Bronchial smooth muscle cell (primary cell): ENCODE data around the gene MLF2. TPM values are rescaled to one million over a fixed set of nuclear protein-coding genes. Genes with fewer than 3 reads are reported as not detected.

Experiments used
- total RNA-seq: library from RNA; depleted of rRNA; stranded (reverse); fragments of >200 nt; gene quantifications from 2 replicates; pipeline ENCODE4 v1.2.1, GENCODE V29; 2014

Gene MLF2, protein sequence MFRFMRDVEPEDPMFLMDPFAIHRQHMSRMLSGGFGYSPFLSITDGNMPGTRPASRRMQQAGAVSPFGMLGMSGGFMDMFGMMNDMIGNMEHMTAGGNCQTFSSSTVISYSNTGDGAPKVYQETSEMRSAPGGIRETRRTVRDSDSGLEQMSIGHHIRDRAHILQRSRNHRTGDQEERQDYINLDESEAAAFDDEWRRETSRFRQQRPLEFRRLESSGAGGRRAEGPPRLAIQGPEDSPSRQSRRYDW
- 95.8 and 115 TPM in 2 replicates for total RNA-seq

DNA sequence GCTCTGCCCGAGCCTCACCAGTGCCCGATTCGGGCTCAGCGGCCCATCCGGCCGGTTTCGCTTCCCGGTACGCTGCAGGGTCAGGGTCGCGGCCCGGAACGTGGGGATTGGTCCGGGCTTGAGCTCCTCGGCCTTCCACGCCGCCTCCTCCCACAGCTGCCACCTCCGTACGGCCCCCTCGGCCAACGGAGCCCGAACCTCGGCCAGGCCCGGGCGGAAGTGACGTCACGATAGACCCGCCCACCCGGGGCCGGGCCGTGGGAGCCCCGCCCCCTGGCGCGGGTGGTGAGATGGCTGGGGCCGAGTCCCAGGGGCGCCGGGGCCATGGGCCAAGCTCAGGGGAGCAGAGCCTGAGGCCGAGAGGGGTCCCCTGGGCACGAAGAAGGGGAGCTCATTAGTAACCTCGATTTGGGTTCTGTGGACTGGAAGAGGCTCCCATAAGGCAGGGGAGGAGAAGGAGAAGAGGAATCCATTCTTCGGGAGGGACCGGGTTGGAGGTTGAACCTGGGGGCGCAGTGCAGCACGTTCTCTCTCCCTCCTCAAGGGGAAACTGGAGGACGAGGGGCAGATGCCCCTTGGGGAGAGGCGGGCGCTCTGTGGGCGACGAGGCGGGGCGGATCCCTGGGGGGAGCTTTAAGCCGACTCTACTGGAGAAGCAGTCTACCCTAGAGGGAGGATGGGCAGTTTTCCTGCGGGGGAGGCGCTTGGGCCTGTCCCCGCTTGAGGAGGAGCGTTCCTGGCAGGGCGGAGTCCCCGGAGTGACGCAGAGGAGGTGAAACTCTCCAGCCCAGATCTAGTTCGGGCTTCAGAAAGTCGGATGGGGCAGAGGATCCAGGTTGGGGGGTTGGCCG lies at the start of gene MLF2:
TSS of gene MLF2 (minus strand) at position 221 of the 851 bp plus-strand sequence. CDS start 807 bp downstream, outside the sequence.

DNA sequence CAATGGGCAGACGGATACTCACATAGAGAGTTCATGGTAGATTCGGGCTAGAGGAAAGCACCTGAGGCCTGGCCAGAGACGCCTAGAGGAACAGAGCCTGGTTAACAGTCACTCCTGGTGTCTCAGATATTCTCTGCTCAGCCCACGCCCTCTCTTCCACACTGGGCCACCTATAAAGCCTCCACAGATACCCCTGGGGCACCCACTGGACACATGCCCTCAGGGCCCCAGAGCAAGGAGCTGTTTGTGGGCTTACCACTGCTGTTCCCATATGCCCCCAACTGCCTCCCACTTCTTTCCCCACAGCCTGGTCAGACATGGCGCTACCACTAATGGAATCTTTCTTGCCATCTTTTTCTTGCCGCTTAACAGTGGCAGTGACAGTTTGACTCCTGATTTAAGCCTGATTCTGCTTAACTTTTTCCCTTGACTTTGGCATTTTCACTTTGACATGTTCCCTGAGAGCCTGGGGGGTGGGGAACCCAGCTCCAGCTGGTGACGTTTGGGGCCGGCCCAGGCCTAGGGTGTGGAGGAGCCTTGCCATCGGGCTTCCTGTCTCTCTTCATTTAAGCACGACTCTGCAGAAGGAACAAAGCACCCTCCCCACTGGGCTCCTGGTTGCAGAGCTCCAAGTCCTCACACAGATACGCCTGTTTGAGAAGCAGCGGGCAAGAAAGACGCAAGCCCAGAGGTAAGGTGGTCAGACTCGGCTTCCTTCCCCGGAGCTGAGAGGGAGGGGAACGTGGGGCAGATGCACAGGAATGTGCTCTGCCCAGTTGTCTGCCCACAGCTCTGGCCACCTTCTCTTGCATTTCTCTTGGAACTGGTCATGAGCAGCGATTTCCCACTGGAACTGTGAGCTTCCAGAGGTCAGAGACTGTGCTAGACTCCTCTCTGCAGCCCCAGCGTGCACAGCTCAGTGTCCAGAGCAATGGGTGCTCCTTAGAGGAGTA lies 36.3 kb upstream of the MLF2 start, which contains the start of gene CD4:
TSS of gene CD4 (plus strand) at position 557 of the 953 bp plus-strand sequence. CDS start 10,611 bp downstream, outside the sequence.

DNA sequence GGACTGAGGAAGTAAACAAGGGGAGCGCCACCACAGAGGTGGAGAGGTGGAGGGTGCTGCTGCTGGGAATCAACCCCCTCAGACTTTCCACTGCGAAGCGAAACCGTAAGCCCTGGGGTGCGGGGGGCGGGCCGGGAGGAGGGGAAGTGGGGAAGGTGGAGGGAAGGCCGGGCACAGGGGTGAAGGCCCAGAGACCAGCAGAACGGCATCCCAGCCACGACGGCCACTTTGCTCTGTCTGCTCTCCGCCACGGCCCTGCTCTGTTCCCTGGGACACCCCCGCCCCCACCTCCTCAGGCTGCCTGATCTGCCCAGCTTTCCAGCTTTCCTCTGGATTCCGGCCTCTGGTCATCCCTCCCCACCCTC lies 19.4 kb upstream of the MLF2 start, which contains the start of gene LAG3:
TSS of gene LAG3 (plus strand) at position 190 of the 365 bp plus-strand sequence. CDS start 333 bp downstream, outside the sequence.

DNA sequence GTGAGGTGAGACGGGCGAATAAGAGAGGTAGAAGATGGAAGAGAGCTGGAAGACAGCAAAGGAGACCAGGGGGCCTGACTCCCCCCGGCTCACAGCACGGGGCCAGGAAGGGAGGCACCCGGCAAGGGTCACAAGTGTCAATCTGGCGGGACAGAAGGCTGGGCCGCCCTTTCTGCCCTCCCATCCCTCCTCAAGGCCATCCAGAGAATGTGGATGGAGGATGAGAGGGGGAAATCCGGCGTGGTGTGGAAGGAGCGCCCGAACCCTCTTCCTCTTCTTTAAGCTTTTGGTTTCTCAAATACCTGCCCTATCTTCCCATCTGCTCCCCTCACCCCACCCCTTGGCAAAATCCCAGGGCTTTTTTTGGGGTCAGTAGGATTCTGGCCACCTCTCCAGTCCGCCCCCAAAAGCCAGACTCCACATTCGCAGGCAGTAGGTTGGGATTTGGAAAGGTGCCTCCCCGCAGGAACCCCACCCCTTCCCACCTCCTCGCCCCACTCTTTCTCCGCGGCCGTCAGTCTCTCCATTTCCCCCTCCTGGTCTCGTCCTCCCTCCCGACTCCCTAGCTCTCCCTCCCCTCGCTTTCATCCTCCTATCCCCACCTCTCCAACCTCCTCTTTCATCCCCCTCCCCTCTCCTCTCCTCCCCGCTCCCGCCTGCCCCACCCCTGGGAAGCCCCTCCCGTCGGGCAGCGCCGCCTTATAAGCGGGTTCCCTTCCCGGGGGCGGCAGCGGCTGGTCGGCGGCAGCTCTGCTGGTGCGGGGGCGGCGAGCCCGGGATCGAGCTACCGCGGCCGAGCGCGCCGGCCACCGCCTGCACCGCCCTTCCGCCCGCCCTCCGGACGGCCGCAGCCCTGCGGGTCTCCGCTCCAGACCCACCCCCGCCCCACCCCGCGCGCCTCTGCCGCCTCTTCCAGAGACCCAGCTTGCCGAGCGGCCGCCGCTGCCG lies 13.0 kb upstream of the MLF2 start, which contains the start of gene PTMS:
TSS of gene PTMS (plus strand) at position 730 of the 948 bp plus-strand sequence. CDS start 343 bp downstream, outside the sequence.

DNA sequence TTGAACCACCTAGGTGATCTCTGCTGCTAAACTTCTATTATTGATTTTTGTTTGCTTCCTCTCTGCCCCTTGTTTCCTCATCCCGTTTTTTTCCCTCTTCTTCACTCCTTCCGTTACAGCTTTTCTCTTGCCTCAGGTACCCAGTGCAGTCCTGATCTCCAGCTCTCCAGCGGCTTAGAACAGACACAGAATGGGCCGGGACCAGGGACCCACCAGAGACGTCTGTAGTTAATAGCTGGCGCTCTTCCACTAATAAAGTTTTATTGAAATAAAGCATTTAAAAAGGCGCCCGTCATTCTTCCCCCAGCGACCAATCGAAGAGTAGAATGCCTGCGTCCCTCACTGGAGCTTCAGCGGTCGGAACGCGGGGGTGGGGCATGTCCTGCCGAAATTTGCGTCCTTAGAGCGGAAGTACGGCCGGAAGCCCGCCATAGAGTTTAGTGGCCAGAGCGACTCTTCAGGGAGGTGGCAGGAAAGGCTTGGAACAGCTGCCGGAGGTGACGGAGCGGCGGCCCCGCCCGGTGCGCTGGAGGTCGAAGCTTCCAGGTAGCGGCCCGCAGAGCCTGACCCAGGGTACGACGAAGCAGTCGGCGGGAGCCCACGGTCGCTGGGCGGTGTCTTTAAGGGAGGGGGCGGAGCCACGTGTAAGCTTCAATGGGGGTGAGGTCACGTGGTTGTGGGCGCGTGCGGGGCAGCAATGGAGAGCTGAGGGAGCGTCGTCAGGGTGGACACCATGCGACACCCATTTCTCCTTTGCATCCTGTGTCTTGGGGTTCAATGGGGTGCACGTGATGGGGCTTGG lies 29.1 kb downstream of the MLF2 start, which contains the start of gene COPS7A:
TSS of gene COPS7A (plus strand) at position 440 of the 802 bp plus-strand sequence. CDS start 611 bp downstream, outside the sequence.

DNA sequence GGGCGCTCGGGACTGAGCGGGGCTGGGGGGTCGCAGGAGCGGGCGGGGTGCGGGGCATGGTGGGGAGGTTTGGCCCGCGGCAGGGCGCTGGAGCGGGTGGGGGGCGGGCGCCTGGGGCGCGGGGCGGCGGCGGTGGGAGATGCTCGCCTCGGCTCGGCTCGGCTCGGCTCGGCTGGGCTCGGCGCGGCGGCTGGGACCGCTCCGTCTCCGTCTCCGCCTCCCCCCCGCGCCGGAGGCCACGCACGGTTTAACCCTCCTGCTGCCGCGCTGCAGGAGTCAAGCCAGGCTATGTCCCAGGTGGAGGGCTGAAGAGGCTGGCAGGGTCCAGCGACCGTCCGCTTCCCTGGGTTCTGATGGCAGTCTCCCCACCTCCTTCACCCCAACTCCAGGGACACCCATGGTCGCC lies 52.3 kb downstream of the MLF2 start, which contains the start of gene PIANP:
TSS of gene PIANP (minus strand) at position 170 of the 406 bp plus-strand sequence. CDS start 2,754 bp downstream, outside the sequence.

Other genes starting within 250 kb of the MLF2 start
- gene GAPDH, start 218.6 kb downstream of the MLF2 start, total RNA-seq, result 6,052 and 6,940 TPM in 2 replicates
- gene IFFO1, start 197.1 kb downstream of the MLF2 start, total RNA-seq, result 15.8 and 25.7 TPM in 2 replicates
- 9.5 and 10.9 TPM in 2 replicates for gene NOP2, start 184.8 kb downstream of the MLF2 start, total RNA-seq
- gene CHD4, start 145.8 kb downstream of the MLF2 start, total RNA-seq, result 177 and 244 TPM in 2 replicates
- not detected in 2 replicates for gene LPAR5, start 117.2 kb downstream of the MLF2 start, total RNA-seq
- gene ACRBP, start 105.7 kb downstream of the MLF2 start, total RNA-seq, result 0.16 and 0.34 TPM in 2 replicates
- 41.0 and 41.6 TPM in 2 replicates for gene ING4, start 90.0 kb downstream of the MLF2 start, total RNA-seq
- 9.6 and 10.8 TPM in 2 replicates for gene ZNF384, start 63.8 kb downstream of the MLF2 start, total RNA-seq
- 0.09 and 0.16 TPM in 2 replicates for gene PIANP, start 52.3 kb downstream of the MLF2 start, total RNA-seq
- gene COPS7A, start 29.1 kb downstream of the MLF2 start, total RNA-seq, result 98.5 and 128 TPM in 2 replicates
- 59.3 and 88.7 TPM in 2 replicates for gene PTMS, start 13.2 kb upstream of the MLF2 start, total RNA-seq
- gene LAG3, start 19.4 kb upstream of the MLF2 start, total RNA-seq, result 0.09 and 0.32 TPM in 2 replicates
- 0.16 and 0.17 TPM in 2 replicates for gene CD4, start 36.4 kb upstream of the MLF2 start, total RNA-seq
- gene GPR162, start 68.7 kb upstream of the MLF2 start, total RNA-seq, result 5.1 and 5.8 TPM in 2 replicates
- gene P3H3, start 75.3 kb upstream of the MLF2 start, total RNA-seq, result 72.0 and 114 TPM in 2 replicates
- 1.3 and 2.0 TPM in 2 replicates for gene GNB3, start 87.8 kb upstream of the MLF2 start, total RNA-seq
- 1.2 and 3.0 TPM in 2 replicates for gene CDCA3, start 98.1 kb upstream of the MLF2 start, total RNA-seq
- gene USP5, start 99.0 kb upstream of the MLF2 start, total RNA-seq, result 77.2 and 79.0 TPM in 2 replicates
- gene TPI1, start 114.4 kb upstream of the MLF2 start, total RNA-seq, result 512 and 968 TPM in 2 replicates
- gene SPSB2, start 120.2 kb upstream of the MLF2 start, total RNA-seq, result 10.1 and 13.6 TPM in 2 replicates
- gene LRRC23, start 151.7 kb upstream of the MLF2 start, total RNA-seq, result 11.3 and 15.9 TPM in 2 replicates
- 18.4 and 19.9 TPM in 2 replicates for gene ENO2, start 161.4 kb upstream of the MLF2 start, total RNA-seq
- gene ATN1, start 174.8 kb upstream of the MLF2 start, total RNA-seq, result 8.2 and 11.0 TPM in 2 replicates
- gene RNU7-1, start 190.7 kb upstream of the MLF2 start, total RNA-seq, result not detected in 2 replicates
- 137 and 179 TPM in 2 replicates for gene C12orf57, start 190.9 kb upstream of the MLF2 start, total RNA-seq
- 0.09 and 0.79 TPM in 2 replicates for gene PTPN6, start 198.2 kb upstream of the MLF2 start, total RNA-seq
- 101 and 123 TPM in 2 replicates for gene PHB2, start 217.5 kb upstream of the MLF2 start, total RNA-seq
- gene EMG1, start 217.8 kb upstream of the MLF2 start, total RNA-seq, result 21.1 and 25.8 TPM in 2 replicates